MM.1S (cell line): ENCODE results near the gene BRINP3.

Experiments used
- DNase-seq: peaks from one replicate; pipeline ENCODE4 v3.0.0-alpha.2; 2015
- H2AFZ ChIP-seq: fragments of 300-600 bp; sonication (generic); 2 replicates; pipeline ENCODE4 v1.6.0; 2016; ENCODE audit warnings: antibody characterized with exemption, low read length
- H3F3A ChIP-seq: fragments of 300-600 bp; sonication (generic); 2 replicates; pipeline ENCODE4 v1.6.1; 2016; ENCODE audit warnings: mild to moderate bottlenecking, antibody characterized with exemption, low read length, moderate library complexity, mixed read lengths; ENCODE audit not compliant: insufficient read depth
- H3K27ac ChIP-seq: fragments of 300-600 bp; sonication (generic); 2 replicates; pipeline ENCODE4 v1.5.1; 2016; ENCODE audit warnings: mild to moderate bottlenecking, low read length
- H3K27me3 ChIP-seq: fragments of 300-600 bp; sonication (generic); replicated peaks from 2 replicates; pipeline ENCODE4 v1.6.0; 2016; ENCODE audit warnings: low read length; ENCODE audit not compliant: insufficient read depth
- H3K36me3 ChIP-seq: fragments of 300-600 bp; sonication (generic); replicated peaks from 2 replicates; pipeline ENCODE4 v1.6.1; 2016; ENCODE audit warnings: mild to moderate bottlenecking, low read length, mixed read lengths; ENCODE audit not compliant: insufficient read depth
- H3K4me1 ChIP-seq: fragments of 300-600 bp; sonication (generic); 2 replicates; pipeline ENCODE4 v1.6.1; 2016; ENCODE audit warnings: low read length, mixed read lengths
- H3K4me2 ChIP-seq: fragments of 300-600 bp; sonication (generic); 2 replicates; pipeline ENCODE4 v1.6.0; 2016; ENCODE audit warnings: low read depth, low read length
- H3K4me3 ChIP-seq: fragments of 300-600 bp; sonication (generic); 2 replicates; pipeline ENCODE4 v1.5.1; 2016; ENCODE audit warnings: low read length, mixed read lengths
- H3K79me2 ChIP-seq: fragments of 300-600 bp; sonication (generic); 2 replicates; pipeline ENCODE4 v1.6.1; 2016; ENCODE audit warnings: mixed run types, low read length, mixed read lengths
- H3K9ac ChIP-seq: fragments of 300-600 bp; sonication (generic); 2 replicates; pipeline ENCODE4 v1.6.1; 2016; ENCODE audit warnings: low read length, mixed read lengths
- H3K9me2 ChIP-seq: fragments of 300-600 bp; sonication (generic); replicated peaks from 2 replicates; pipeline ENCODE4 v1.6.1; 2016; ENCODE audit warnings: mild to moderate bottlenecking, low read length, mixed read lengths; ENCODE audit not compliant: insufficient read depth
- H3K9me3 ChIP-seq: fragments of 300-600 bp; sonication (generic); replicated peaks from 2 replicates; pipeline ENCODE4 v1.6.1; 2016; ENCODE audit warnings: mild to moderate bottlenecking, low read length, mixed read lengths; ENCODE audit not compliant: insufficient read depth
- H4K20me1 ChIP-seq: fragments of 300-600 bp; sonication (generic); 2 replicates; pipeline ENCODE4 v1.6.1; 2016; ENCODE audit warnings: mild to moderate bottlenecking, low read length, moderate library complexity, mixed read lengths; ENCODE audit not compliant: insufficient read depth
- CTCF ChIP-seq: fragments of 300-600 bp; sonication (generic); IDR thresholded peaks from 2 replicates; pipeline ENCODE4 v1.5.1; 2016; ENCODE audit warnings: antibody characterized with exemption, low read length, mixed read lengths
- EZH2 ChIP-seq: fragments of 300-600 bp; sonication (generic); optimal IDR thresholded peaks from 2 replicates; pipeline ENCODE3; 2017; ENCODE audit warnings: low read depth, mild to moderate bottlenecking, antibody characterized with exemption, low read length, mixed read lengths
- EZH2phosphoT487 ChIP-seq: fragments of 300-600 bp; sonication (generic); IDR thresholded peaks from 2 replicates; pipeline ENCODE4 v1.6.1; 2018; ENCODE audit warnings: antibody characterized with exemption, low read length

BRINP3 gene

GRCh38 chr1:190102757-190103326 is 374.8 kb downstream of the BRINP3 start:
- Histone ChIP-seq H3K79me2 (no peaks in the 10 kb centered on the region), H3K27ac (no peak overlapping the region), H3K4me3 (no peak overlapping the region), H3K36me3 (no peaks in the 10 kb centered on the region), H3K9ac (no peak overlapping the region), H3K4me1 (no peaks in the 10 kb centered on the region), H4K20me1 (no peaks in the 10 kb centered on the region), H3K9me3 (no peaks in the 10 kb centered on the region), H2AFZ (0 out of 2 replicates have a peak overlapping the region, but pooled peaks have one; percentile 6), H3F3A (no peaks in the 10 kb centered on the region), H3K27me3 (no peaks in the 10 kb centered on the region), H3K4me2 (no peak overlapping the region), H3K9me2 (no peaks in the 10 kb centered on the region)
- no peak for DNase-seq
- TF ChIP-seq EZH2phosphoT487, result no peak
- no peak for TF ChIP-seq CTCF
- TF ChIP-seq EZH2, result no peak

- H3K79me2 ChIP-seq, result no peaks in the 10 kb centered on the region
- no peak overlapping the region for H3K4me3 ChIP-seq
- no peaks in the 10 kb centered on the region for H3K9me2 ChIP-seq
- no peaks in the 10 kb centered on the region for H4K20me1 ChIP-seq
- no peak for DNase-seq
- H3K4me1 ChIP-seq, result no peaks in the 10 kb centered on the region
- no peak overlapping the region for H2AFZ ChIP-seq
- no peak overlapping the region for H3K9ac ChIP-seq
- H3K27me3 ChIP-seq, result no peaks in the 10 kb centered on the region
- no peaks in the 10 kb centered on the region for H3K36me3 ChIP-seq
- no peaks in the 10 kb centered on the region for H3K9me3 ChIP-seq
- no peak for TF ChIP-seq EZH2phosphoT487
- TF ChIP-seq EZH2, result no peak
- TF ChIP-seq CTCF, result no peak
- no peak overlapping the region for H3K4me2 ChIP-seq
- no peak overlapping the region for H3K27ac ChIP-seq
- no peaks in the 10 kb centered on the region for H3F3A ChIP-seq
These were observed 375.9 kb downstream of the BRINP3 start for GRCh38 chr1:190101756-190102155.

GRCh38 chr1:190098756-190099155 is 378.9 kb downstream of the BRINP3 start:
- H3K9ac ChIP-seq, result no peak overlapping the region
- no peak for DNase-seq
- H3K9me2 ChIP-seq, result no peaks in the 10 kb centered on the region
- no peaks in the 10 kb centered on the region for H3K79me2 ChIP-seq
- no peaks in the 10 kb centered on the region for H3K4me1 ChIP-seq
- H3K27me3 ChIP-seq, result no peaks in the 10 kb centered on the region
- no peaks in the 10 kb centered on the region for H3K36me3 ChIP-seq
- no peak overlapping the region for H3K27ac ChIP-seq
- no peaks in the 10 kb centered on the region for H3K9me3 ChIP-seq
- H3F3A ChIP-seq, result no peaks in the 10 kb centered on the region
- H4K20me1 ChIP-seq, result no peaks in the 10 kb centered on the region
- no peak overlapping the region for H3K4me2 ChIP-seq
- TF ChIP-seq EZH2phosphoT487 (no peak), EZH2 (no peak), CTCF (no peak)
- H2AFZ ChIP-seq, result no peak overlapping the region
- no peak overlapping the region for H3K4me3 ChIP-seq
